Activated CD8-positive, alpha-beta memory T cell treated with anti-CD3 and anti-CD28 coated beads, Interleukin-2, amount 10 ng/mL, durations not matched to agents 7 days and 5 days (primary cell): ENCODE data around the gene TBC1D22A. TPM values are rescaled to one million over a fixed set of nuclear protein-coding genes. Genes with fewer than 3 reads are reported as not detected.

Experiments used
- ATAC-seq: fragments of 150-1000 bp; cut with Tn5 transposase; one replicate; pipeline ENCODE4 v1.10.0; 2021; ENCODE audit warnings: moderate library complexity
- CTCF ChIA-PET: fragments of 350-600 bp; sonication (Branson Sonifier 250); formaldehyde crosslinking; loops from one replicate; lab custom pipeline; 2021; ENCODE audit warnings: antibody characterized with exemption; lab: Charles Lee
- DNase-seq: peaks from one replicate; pipeline ENCODE4 v3.0.0-alpha.2; 2020
- H3K27ac Mint-ChIP-seq: one replicate; pipeline ENCODE4 v1.8.0; 2021; ENCODE audit warnings: mild to moderate bottlenecking, mixed read lengths
- H3K27me3 Mint-ChIP-seq: one replicate; pipeline ENCODE4 v1.8.0; 2021; ENCODE audit warnings: mixed read lengths
- H3K36me3 Mint-ChIP-seq: one replicate; pipeline ENCODE4 v1.8.0; 2021; ENCODE audit warnings: mild to moderate bottlenecking, mixed read lengths
- H3K4me1 Mint-ChIP-seq: one replicate; pipeline ENCODE4 v1.8.0; 2021; ENCODE audit warnings: mixed read lengths
- H3K4me3 Mint-ChIP-seq: one replicate; pipeline ENCODE4 v1.8.0; 2021; ENCODE audit warnings: mild to moderate bottlenecking, moderate library complexity, mixed read lengths
- H3K9me3 Mint-ChIP-seq: one replicate; pipeline ENCODE4 v1.8.0; 2022; ENCODE audit warnings: low read depth, mixed read lengths
- total RNA-seq, 2 experiments: library from RNA; stranded (reverse); gene quantifications; one replicate each; pipeline ENCODE4 v1.2.3, GENCODE V29; 2021

Gene TBC1D22A
- total RNA-seq, 2 experiments from 2014 or later = 32.6 to 44.9 TPM

DNA sequence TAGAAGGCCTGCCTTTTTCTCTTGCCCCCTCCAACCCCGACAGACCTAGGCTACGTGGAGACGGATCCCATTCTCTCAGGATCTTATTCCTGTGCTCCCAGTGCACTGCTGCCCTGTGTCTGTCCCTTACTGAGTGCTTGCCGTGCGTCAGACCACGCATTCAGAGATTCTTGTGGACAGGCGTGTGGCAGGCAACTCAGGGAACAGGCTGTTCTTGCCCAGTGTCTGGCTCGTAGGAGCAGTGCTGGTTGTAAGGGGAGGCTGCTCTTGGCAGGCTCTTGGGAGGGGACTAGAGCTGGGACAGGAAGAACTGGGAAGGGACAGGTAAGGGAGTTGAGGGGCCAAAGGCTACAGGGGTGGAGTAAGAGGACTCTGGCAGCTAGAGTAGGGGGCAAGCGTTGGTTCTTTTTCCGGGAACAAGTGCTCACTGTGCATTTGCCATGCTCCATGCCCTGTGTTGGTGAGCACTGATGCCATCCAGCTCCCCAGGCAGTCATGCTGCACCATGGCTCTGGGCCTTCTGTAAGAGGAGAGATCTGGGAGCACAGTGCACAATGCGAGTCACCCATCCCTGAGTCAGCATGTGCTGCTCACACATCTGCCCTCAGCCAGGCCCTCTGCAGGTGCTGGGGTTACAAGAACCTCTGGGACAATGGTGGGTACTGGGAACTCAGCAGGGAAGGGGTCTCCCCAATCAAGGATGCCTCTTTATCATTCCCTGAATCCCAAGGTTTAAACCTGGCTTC is 119.1 kb downstream of the TBC1D22A start:
- Mint-ChIP-seq H3K27ac (no peak overlapping the region), H3K27me3 (no peaks in the 10 kb centered on the region), H3K36me3 (peaks cover 1% of the 10 kb centered on the region), H3K4me3 (no peak overlapping the region), H3K4me1 (peaks cover 3% of the 10 kb centered on the region), H3K9me3 (no peaks in the 10 kb centered on the region)
- no peak for ATAC-seq
- CTCF ChIA-PET = no interaction called here
- no peak for DNase-seq

DNA sequence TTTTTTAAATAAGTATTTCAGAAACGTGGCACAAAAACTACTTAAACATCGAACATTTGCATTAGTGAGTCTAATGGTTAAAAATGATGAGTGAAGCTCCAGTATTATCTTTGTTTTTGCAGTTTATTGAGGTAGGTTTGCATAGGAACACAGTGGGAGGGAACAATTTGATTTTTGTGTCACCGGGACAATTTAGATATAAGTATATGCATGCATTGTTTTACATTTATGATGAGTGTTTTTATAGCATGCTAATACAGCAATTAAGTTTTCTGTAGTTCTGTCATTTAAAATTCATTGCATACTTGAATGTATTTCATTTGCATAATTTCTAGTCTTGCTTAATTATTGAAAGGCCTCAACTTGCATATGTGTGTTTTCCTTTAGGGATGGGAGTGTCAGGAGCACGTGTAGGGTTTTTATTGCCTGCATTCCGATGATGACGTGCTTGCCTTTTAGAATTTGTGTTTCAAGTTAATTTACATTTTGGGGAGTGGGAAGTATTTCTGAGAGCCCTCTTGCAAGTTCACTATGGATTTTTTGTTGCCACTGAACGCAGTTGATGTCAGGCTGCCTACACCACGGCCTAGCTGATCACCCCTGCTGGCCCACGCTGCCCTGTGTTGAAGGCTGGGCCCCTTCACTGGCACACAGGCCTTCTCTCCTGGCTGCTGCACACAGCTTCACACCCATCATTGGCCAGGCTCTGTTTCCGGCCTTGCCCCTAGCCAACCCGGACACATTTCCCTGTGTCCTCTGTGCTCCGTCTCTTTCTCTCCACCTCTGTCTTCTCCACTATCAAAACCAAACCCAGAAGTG is 120.9 kb downstream of the TBC1D22A start:
- Mint-ChIP-seq H3K27ac (no peak overlapping the region), H3K36me3 (peaks cover 1% of the 10 kb centered on the region), H3K4me1 (no peaks in the 10 kb centered on the region), H3K4me3 (no peak overlapping the region), H3K27me3 (no peaks in the 10 kb centered on the region), H3K9me3 (no peaks in the 10 kb centered on the region)
- CTCF ChIA-PET = no interaction called here
- no peak for DNase-seq
- ATAC-seq = no peak

DNA sequence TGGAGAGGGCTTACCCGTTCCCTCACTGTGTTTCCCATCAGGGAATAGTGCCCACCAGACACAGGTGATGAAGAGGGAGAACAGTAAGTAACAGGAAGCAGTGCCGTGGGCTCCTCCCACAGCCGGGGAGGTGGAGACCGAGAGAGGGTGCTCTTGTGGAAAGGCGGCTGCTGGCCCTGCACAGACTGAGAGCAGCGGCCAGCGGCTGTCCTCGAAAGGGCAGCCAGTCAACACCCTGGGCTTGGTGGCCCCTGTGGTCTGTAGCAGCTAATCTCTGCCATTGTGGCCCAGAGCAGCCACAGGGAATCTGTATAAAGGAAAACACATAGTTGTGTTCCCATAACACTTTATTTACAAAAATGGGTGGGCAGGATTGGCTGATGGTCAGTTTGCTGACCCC is 121.9 kb downstream of the TBC1D22A start:
- no peak overlapping the region for H3K27ac Mint-ChIP-seq
- no peaks in the 10 kb centered on the region for H3K9me3 Mint-ChIP-seq
- H3K4me3 Mint-ChIP-seq = no peak overlapping the region
- no peak for DNase-seq
- CTCF ChIA-PET = no interaction called here
- no peak for ATAC-seq
- H3K4me1 Mint-ChIP-seq = no peaks in the 10 kb centered on the region
- H3K36me3 Mint-ChIP-seq = peaks cover 3% of the 10 kb centered on the region
- no peaks in the 10 kb centered on the region for H3K27me3 Mint-ChIP-seq

DNA sequence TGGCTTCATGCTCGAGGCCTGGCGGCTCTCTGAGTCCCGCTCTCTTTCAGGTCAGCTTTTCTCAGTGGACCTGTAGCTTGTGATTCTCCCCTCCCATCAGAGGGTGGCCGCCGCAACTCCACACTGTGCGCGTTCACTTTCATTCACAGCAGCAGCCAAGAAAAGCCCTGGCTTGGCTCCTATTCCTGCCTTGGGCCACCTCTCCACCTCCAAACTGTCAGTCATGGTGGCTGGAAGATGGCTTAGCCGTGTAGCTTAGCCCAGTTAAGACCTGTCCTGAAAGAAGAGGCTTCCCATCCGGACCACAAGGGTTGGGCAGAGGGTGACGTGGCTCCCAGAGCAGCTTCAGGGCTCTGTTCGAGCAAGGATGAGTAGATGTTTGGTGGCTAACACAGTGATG is 125.5 kb downstream of the TBC1D22A start:
- ATAC-seq = no peak
- no peaks in the 10 kb centered on the region for H3K4me1 Mint-ChIP-seq
- H3K9me3 Mint-ChIP-seq = no peaks in the 10 kb centered on the region
- H3K36me3 Mint-ChIP-seq = peaks cover 3% of the 10 kb centered on the region
- DNase-seq = no peak
- CTCF ChIA-PET = interaction anchor here (1.3 kb wide), 1 partner anchor 55 kb away, joined by 3 read pairs; no protein-coding TSS in a partner anchor
- H3K4me3 Mint-ChIP-seq = no peak overlapping the region
- no peaks in the 10 kb centered on the region for H3K27me3 Mint-ChIP-seq
- no peak overlapping the region for H3K27ac Mint-ChIP-seq

DNA sequence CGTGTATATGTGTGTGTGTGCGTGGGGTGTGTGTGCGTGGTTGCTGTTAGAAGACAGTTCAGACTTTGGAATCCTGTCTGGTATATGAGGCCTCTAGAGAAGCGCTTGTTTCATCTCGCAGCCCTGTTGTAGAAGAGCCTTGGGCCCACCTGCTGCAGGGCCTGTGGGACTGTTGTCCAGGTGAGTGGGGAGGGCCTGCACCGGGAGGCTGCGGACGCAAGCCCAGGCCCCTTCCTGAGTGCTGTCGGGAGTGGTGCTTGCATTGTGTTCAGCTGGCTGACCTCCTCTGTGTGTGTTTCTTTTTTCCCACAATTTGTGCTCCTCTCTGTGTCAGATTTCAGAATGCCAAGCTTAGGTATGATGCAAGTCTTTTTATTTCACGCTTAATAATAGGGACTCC is 128.4 kb downstream of the TBC1D22A start:
- H3K4me1 Mint-ChIP-seq = no peaks in the 10 kb centered on the region
- DNase-seq (no peak), ATAC-seq (no peak)
- H3K4me3 Mint-ChIP-seq = no peak overlapping the region
- H3K9me3 Mint-ChIP-seq = no peaks in the 10 kb centered on the region
- no peaks in the 10 kb centered on the region for H3K27me3 Mint-ChIP-seq
- peaks cover 6% of the 10 kb centered on the region for H3K36me3 Mint-ChIP-seq
- H3K27ac Mint-ChIP-seq = no peak overlapping the region
- CTCF ChIA-PET = no interaction called here

DNA sequence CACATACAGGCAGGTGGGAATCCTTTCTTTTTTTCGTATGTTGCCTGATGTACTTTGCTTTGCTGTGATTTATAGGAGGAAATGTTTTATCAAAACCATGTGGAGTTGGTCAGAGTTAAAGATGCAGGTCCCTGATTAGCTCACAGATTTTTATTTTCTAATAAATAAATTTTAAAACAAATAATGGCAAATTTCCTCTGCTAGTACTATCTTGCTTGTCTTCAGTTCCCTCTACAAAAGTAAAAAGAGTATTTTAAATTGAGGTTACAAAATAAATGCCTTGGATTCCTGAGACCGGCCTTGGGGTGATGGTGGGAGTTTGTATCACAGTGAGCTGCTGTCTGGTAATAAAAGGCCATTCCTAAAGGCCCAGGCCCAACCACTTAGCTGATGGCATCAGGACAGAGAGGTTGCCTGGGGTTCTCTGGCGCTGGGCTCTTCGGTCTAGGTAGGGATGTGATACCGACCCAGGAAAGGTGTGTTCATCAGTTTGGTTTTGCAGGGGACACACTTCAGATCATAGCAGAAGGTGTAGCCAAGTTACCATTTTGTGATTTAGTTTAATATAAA is 129.0 kb downstream of the TBC1D22A start:
- Mint-ChIP-seq H3K27ac (no peak overlapping the region), H3K9me3 (no peaks in the 10 kb centered on the region), H3K4me3 (no peak overlapping the region), H3K27me3 (no peaks in the 10 kb centered on the region), H3K36me3 (peaks cover 6% of the 10 kb centered on the region), H3K4me1 (no peaks in the 10 kb centered on the region)
- no peak for DNase-seq
- CTCF ChIA-PET = no interaction called here
- no peak for ATAC-seq

DNA sequence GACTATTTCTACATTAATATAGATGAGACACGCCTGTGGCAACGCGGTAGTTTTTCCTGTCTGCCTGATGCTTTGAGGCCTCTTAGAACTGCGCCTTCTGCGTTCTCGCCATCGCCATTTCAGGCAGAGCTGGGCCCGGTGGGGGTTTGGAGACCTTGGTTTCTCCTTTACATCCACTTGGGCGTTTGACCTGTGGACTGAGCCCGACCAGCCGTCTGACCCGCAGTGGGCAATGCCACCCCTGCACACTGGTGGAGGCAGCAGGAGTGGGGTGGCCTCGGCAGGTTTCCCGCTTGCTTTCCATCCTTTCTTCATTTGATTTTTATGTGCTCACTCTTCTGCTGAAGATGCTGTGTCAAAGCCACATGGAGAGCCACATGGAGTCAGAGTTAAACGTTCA is 130.4 kb downstream of the TBC1D22A start:
- H3K27me3 Mint-ChIP-seq = no peaks in the 10 kb centered on the region
- no peak overlapping the region for H3K27ac Mint-ChIP-seq
- peaks cover 6% of the 10 kb centered on the region for H3K36me3 Mint-ChIP-seq
- no peak for DNase-seq
- CTCF ChIA-PET = no interaction called here
- H3K4me3 Mint-ChIP-seq = no peak overlapping the region
- H3K9me3 Mint-ChIP-seq = no peaks in the 10 kb centered on the region
- no peaks in the 10 kb centered on the region for H3K4me1 Mint-ChIP-seq
- ATAC-seq = no peak

DNA sequence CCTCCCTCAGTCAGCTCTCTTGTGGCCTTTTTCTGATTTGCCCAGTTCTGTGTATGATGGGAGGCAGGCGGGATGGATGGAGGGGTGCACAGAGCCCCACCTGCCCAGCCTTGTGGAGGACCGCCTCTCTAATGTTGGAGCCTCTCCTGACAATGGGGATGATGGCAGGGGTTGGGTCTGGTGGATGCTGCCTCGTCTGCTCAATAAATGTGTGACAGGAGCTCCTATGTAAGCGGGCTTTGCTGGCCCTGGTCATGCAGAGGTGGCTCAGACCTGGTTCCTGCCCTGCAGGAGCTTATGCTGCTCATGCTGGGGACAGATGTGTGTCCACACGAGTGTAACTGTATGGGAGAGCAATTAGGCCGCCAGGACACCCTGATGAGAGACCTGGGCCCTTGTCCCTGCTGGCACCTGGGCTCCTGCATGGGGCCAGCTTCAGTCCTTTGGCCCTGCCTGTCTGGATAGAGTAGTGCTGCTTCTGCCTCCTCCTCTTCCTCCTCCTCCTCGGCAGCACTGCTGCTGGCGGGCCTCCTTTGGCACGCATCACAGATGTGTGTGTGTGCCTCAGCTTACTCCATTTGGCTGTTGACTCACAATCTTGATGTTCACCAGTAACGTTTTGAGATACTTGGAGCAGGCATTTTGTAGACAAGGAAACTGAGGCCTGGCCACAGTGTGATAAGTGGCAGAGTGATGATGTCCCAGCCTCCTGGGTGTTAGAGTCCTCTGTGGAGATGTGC is 131.0 kb downstream of the TBC1D22A start:
- H3K27me3 Mint-ChIP-seq = no peaks in the 10 kb centered on the region
- H3K27ac Mint-ChIP-seq = no peak overlapping the region
- ATAC-seq (no peak), DNase-seq (no peak)
- CTCF ChIA-PET = no interaction called here
- H3K9me3 Mint-ChIP-seq = no peaks in the 10 kb centered on the region
- H3K4me3 Mint-ChIP-seq = no peak overlapping the region
- no peaks in the 10 kb centered on the region for H3K4me1 Mint-ChIP-seq
- H3K36me3 Mint-ChIP-seq = peaks cover 5% of the 10 kb centered on the region

DNA sequence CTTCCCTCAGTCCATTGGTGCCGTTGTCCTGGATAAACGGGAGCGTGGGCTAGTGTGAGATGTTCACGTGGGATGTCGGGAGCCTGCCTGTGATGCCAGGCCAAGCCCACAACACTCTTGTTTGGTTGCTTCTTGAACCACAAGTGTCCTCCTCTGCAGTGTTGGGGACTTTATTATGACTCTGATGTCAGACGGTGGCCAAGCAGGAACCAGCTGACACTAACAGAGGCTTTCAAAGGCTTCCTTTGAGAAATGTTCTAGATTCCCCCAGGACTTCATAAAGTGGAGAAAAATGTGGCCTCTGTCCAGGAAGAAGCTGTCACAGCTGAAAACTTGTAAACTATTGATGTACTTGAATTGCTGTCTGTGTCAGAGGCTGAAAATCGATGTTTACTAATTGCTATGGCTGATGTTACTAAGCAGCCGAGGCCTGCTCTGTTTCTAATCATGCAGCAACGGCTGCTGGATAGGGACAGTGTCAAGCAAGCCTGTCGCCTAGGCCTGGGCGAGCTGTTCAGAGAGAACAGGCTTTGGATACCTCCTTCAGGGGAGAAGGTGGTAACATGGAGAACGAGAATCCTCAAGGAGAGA is 131.7 kb downstream of the TBC1D22A start:
- no peak overlapping the region for H3K27ac Mint-ChIP-seq
- H3K4me1 Mint-ChIP-seq = no peaks in the 10 kb centered on the region
- no peak for DNase-seq
- H3K9me3 Mint-ChIP-seq = no peaks in the 10 kb centered on the region
- peaks cover 5% of the 10 kb centered on the region for H3K36me3 Mint-ChIP-seq
- no peak for ATAC-seq
- no peaks in the 10 kb centered on the region for H3K27me3 Mint-ChIP-seq
- CTCF ChIA-PET = no interaction called here
- H3K4me3 Mint-ChIP-seq = no peak overlapping the region

DNA sequence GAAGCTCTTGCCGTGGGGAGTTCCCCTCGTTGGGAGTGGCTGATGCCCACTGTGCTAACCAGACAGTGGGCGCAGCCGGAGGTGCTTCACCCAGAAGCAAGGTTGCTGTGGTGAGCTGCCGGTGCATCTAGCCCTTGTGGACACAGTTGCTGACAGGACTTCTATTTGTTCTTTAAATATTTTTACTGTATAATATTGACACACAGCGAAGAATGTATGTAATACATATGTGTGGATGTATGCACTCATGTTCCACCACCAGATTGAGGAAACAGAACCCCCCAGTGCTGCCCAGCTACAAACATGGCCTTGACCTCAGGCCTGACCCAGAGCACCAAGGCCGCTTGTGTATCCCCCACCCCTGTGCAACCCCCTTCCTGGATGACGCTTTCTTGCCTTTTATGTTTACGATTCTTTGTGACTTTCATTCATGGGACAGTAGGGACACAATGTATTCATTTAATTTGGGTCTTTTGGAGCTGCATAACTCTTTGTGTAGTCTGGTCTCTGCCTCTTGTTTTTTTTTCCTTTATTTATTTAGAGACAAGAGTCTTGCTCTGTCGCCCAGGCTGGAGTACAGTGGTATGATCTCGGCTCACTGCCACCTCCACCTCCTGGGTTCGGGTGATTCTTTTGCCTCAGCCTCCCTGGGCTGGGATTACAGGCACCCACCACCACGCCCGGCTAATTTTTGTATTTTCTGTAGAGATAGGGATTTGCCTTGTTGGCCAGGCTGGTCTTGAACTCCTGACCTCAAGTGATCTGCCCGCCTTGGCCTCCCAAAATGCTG is 132.6 kb downstream of the TBC1D22A start:
- no peak overlapping the region for H3K27ac Mint-ChIP-seq
- no peaks in the 10 kb centered on the region for H3K27me3 Mint-ChIP-seq
- no peaks in the 10 kb centered on the region for H3K9me3 Mint-ChIP-seq
- CTCF ChIA-PET = no interaction called here
- H3K4me3 Mint-ChIP-seq = no peak overlapping the region
- peaks cover 5% of the 10 kb centered on the region for H3K36me3 Mint-ChIP-seq
- ATAC-seq (no peak), DNase-seq (no peak)
- H3K4me1 Mint-ChIP-seq = no peaks in the 10 kb centered on the region

DNA sequence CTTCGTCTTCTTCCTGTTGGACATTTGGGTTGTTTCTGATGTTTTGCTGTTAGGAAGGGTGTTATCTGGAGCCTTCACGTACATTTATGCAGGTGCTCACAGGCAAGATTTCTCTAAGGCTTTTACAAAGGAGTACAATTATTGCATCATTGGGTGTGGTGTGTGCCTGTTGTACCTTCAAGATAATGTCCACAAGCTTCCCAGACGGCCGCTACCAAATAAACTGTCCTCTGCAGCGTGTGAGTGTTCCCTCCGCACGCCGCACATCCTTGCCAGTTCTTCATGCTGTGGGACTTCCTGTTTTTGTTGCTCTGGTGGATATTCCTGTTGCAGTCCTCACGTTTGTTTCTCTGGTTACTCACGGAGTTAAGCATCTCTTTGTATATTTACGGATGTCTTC is 133.3 kb downstream of the TBC1D22A start:
- no peaks in the 10 kb centered on the region for H3K4me1 Mint-ChIP-seq
- DNase-seq = no peak
- H3K36me3 Mint-ChIP-seq = peaks cover 5% of the 10 kb centered on the region
- no peak overlapping the region for H3K4me3 Mint-ChIP-seq
- no peaks in the 10 kb centered on the region for H3K9me3 Mint-ChIP-seq
- no peaks in the 10 kb centered on the region for H3K27me3 Mint-ChIP-seq
- no peak overlapping the region for H3K27ac Mint-ChIP-seq
- ATAC-seq = no peak
- CTCF ChIA-PET = no interaction called here

DNA sequence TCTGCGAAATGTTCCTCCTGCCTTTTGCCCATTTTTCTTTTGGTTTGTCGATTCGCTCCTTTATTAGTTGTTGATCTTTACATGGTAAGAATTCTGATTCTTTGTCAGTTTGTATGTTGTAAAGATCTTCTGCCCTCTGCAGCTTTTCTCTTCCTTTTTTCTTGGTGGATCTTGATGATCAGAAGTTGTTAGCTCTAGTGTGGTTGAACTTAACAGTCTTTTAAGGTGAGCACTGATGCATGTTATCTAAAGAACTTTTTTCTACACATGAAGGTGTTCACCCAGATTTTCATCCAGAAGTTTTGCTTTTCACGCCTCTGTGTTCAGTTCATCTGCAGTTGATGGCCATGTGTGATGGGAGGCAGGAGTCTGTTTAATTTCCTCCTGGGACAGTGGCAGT is 133.7 kb downstream of the TBC1D22A start:
- peaks cover 5% of the 10 kb centered on the region for H3K36me3 Mint-ChIP-seq
- CTCF ChIA-PET = no interaction called here
- no peaks in the 10 kb centered on the region for H3K27me3 Mint-ChIP-seq
- no peaks in the 10 kb centered on the region for H3K9me3 Mint-ChIP-seq
- H3K27ac Mint-ChIP-seq = no peak overlapping the region
- no peak for ATAC-seq
- no peak for DNase-seq
- no peaks in the 10 kb centered on the region for H3K4me1 Mint-ChIP-seq
- no peak overlapping the region for H3K4me3 Mint-ChIP-seq
